CD14-positive monocyte (primary cell): Measurements from ENCODE around the gene MACF1. TPM values are rescaled to one million over a fixed set of nuclear protein-coding genes. Genes with fewer than 3 reads are reported as not detected.

Source experiments
- DNase-seq, 3 donors: peaks; one replicate each; pipeline ENCODE4 v3.0.0-alpha.2; 2011 to 2022
- H2AFZ ChIP-seq: 2 replicates; pipeline ENCODE4 v1.6.0; 2012; ENCODE audit warnings: mild to moderate bottlenecking, low read depth, low read length, inconsistent platforms; ENCODE audit not compliant: insufficient read depth, poor library complexity, severe bottlenecking
- H3K27ac ChIP-seq, 2 donors: 1 replicate in 1 of 2; 2 replicates in 1 of 2; pipeline ENCODE4 v1.5.1; 2012 to 2013; ENCODE audit warnings: low read length in 2 of 2, control low read depth in 1 of 2, inconsistent platforms in 1 of 2, low read depth in 1 of 2, mild to moderate bottlenecking in 1 of 2
- H3K27me3 ChIP-seq, 2 donors: one replicate each; pipeline versions ENCODE4 v1.6.0 to v1.6.1; 2011 to 2013; ENCODE audit warnings: low read length in 2 of 2; ENCODE audit not compliant: control insufficient read depth in 2 of 2, insufficient read depth in 2 of 2
- H3K36me3 ChIP-seq, 2 donors: replicated peaks in 1 of 2; 1 replicate in 1 of 2; 2 replicates in 1 of 2; pipeline versions ENCODE4 v1.5.1 to v1.6.1; 2012 to 2013; ENCODE audit warnings: low read length in 2 of 2, control low read depth in 1 of 2, inconsistent platforms in 1 of 2, mild to moderate bottlenecking in 1 of 2; ENCODE audit not compliant: insufficient read depth in 2 of 2, control insufficient read depth in 1 of 2
- H3K4me1 ChIP-seq, 2 donors: 1 replicate in 1 of 2; 2 replicates in 1 of 2; pipeline versions ENCODE4 v1.5.1 to v1.6.1; 2012 to 2013; ENCODE audit warnings: low read length in 2 of 2, control low read depth in 1 of 2, inconsistent platforms in 1 of 2, mild to moderate bottlenecking in 1 of 2, moderate library complexity in 1 of 2; ENCODE audit not compliant: insufficient read depth in 2 of 2, control insufficient read depth in 1 of 2
- H3K4me2 ChIP-seq: replicated peaks from 2 replicates; pipeline ENCODE3; 2012; ENCODE audit warnings: low read length, moderate library complexity, mild to moderate bottlenecking; ENCODE audit not compliant: poor library complexity, severe bottlenecking; ENCODE audit errors: extremely low read depth
- H3K4me3 ChIP-seq, 3 experiments: fragments of 200-600 bp in 1 of 3; sonication (generic) in 1 of 3; replicated peaks in 1 of 3; 1 replicate in 2 of 3; 2 replicates in 1 of 3; pipeline ENCODE4 v1.5.1; 2011 to 2013; ENCODE audit warnings: low read length in 3 of 3, mild to moderate bottlenecking in 3 of 3, control low read depth in 2 of 3, low read depth in 2 of 3, inconsistent platforms in 1 of 3, moderate library complexity in 1 of 3
- H3K79me2 ChIP-seq: 2 replicates; pipeline ENCODE4 v1.6.0; 2012; ENCODE audit warnings: mild to moderate bottlenecking, control low read depth, inconsistent platforms, low read length, moderate library complexity; ENCODE audit not compliant: insufficient read depth
- H3K9ac ChIP-seq: 2 replicates; pipeline ENCODE4 v1.6.0; 2017; ENCODE audit warnings: low read length, mild to moderate bottlenecking; ENCODE audit not compliant: insufficient read depth, poor library complexity, severe bottlenecking
- H3K9me3 ChIP-seq, 2 donors: replicated peaks in 1 of 2; 1 replicate in 1 of 2; 2 replicates in 1 of 2; pipeline versions ENCODE4 v1.5.1 to v1.6.1; 2012 to 2013; ENCODE audit warnings: low read length in 2 of 2, control low read depth in 1 of 2; ENCODE audit not compliant: control insufficient read depth in 1 of 2, insufficient read depth in 1 of 2
- H4K20me1 ChIP-seq: 2 replicates; pipeline ENCODE4 v1.6.0; 2012; ENCODE audit warnings: mild to moderate bottlenecking, low read length, control low read depth, moderate library complexity; ENCODE audit not compliant: insufficient read depth
- H3K27ac Mint-ChIP-seq, 7 donors: one replicate each; pipeline ENCODE4 v1.8.0; 2020; ENCODE audit warnings: mild to moderate bottlenecking in 7 of 7, mixed read lengths in 7 of 7, moderate library complexity in 6 of 7, inconsistent platforms in 2 of 7
- H3K27me3 Mint-ChIP-seq, 3 donors: one replicate each; pipeline ENCODE4 v1.8.0; 2021 to 2022; ENCODE audit warnings: low read depth in 3 of 3, mild to moderate bottlenecking in 3 of 3, mixed read lengths in 3 of 3, moderate library complexity in 3 of 3, inconsistent platforms in 1 of 3
- H3K36me3 Mint-ChIP-seq, 2 donors: one replicate each; pipeline ENCODE4 v1.8.0; 2020; ENCODE audit warnings: mixed read lengths in 2 of 2, inconsistent platforms in 1 of 2, mild to moderate bottlenecking in 1 of 2
- H3K4me1 Mint-ChIP-seq: one replicate; pipeline ENCODE4 v1.8.0; 2020; ENCODE audit warnings: mild to moderate bottlenecking, mixed read lengths
- H3K4me3 Mint-ChIP-seq, 2 donors: one replicate each; pipeline ENCODE4 v1.8.0; 2020; ENCODE audit warnings: mild to moderate bottlenecking in 2 of 2, mixed read lengths in 2 of 2, moderate library complexity in 1 of 2
- H3K9me3 Mint-ChIP-seq, 7 donors: one replicate each; pipeline ENCODE4 v1.8.0; 2020 to 2022; ENCODE audit warnings: mixed read lengths in 7 of 7, mild to moderate bottlenecking in 6 of 7, moderate library complexity in 6 of 7, inconsistent platforms in 2 of 7
- CTCF ChIP-seq: fragments of 200-600 bp; IDR thresholded peaks from one replicate; pipeline ENCODE4 v1.8.0; 2022; ENCODE audit warnings: antibody characterized with exemption, mild to moderate bottlenecking
- WGBS: methylation state at CpG from one replicate; pipeline ENCODE4 v1.1.5; 2013; ENCODE audit warnings: missing lambda C conversion rate; ENCODE audit not compliant: insufficient coverage; 5-methylcytosine and 5-hydroxymethylcytosine counted together
- intact Hi-C, 2 donors: fragments of 100-400 bp; cut with micrococcal nuclease; formaldehyde crosslinking; loops; one replicate each; pipeline versions ENCODE4 v1.15.0 to v1.15.1; 2023
- polyA plus RNA-seq, 3 donors: library from polyadenylated mRNA; depleted of rRNA in 1 of 3; unstranded in 2 of 3; stranded (reverse) in 1 of 3; fragments of 300-500 nt in 2 of 3; fragments of >200 nt in 1 of 3; fragmentation: Illumina TruSeq in 2 of 3; gene quantifications; 1 replicate in 2 of 3; 2 replicates in 1 of 3; pipeline ENCODE4 v1.2.3, GENCODE V29; 2012 to 2021

MACF1 gene
- polyA plus RNA-seq, 3 donors = 3.4 to 36.8 (median 4.5) TPM

GRCh38 chr1:39425151-39425550, 220.7 kb downstream of the MACF1 start:
- H3K9ac ChIP-seq = no peak overlapping the region
- no peaks in the 10 kb centered on the region for H3K9me3 ChIP-seq
- H3K79me2 ChIP-seq = peaks cover 2% of the 10 kb centered on the region
- no peak overlapping the region for H3K4me2 ChIP-seq
- no peak overlapping the region for H3K4me3 ChIP-seq
- Mint-ChIP-seq H3K9me3 (no peaks in the 10 kb centered on the region), H3K36me3 (peaks cover 68 to 87% of the 10 kb centered on the region in 2 donors), H3K4me1 (no peaks in the 10 kb centered on the region), H3K27me3 (no peaks in the 10 kb centered on the region), H3K27ac (peak overlapping the region in 1 of 7 donors; percentile 46), H3K4me3 (no peak overlapping the region)
- peaks cover 21% of the 10 kb centered on the region for H4K20me1 ChIP-seq
- intact Hi-C loops = no loop called here
- no peak for TF ChIP-seq CTCF
- no peak overlapping the region for H2AFZ ChIP-seq
- no CpG with 5 or more reads among the region's 3 CpGs for WGBS
- no peaks in the 10 kb centered on the region for H3K4me1 ChIP-seq
- DNase-seq = no peak
- peaks cover 76 to 93% of the 10 kb centered on the region in 2 donors for H3K36me3 ChIP-seq
- peak overlapping the region in 1 of 2 donors; percentile 9 for H3K27ac ChIP-seq
- no peaks in the 10 kb centered on the region for H3K27me3 ChIP-seq

- H3K4me3 Mint-ChIP-seq = no peak overlapping the region
- no peak overlapping the region for H3K27ac ChIP-seq
Measured at GRCh38 chr1:39425634-39426033, 221.1 kb downstream of the MACF1 start.

More at GRCh38 chr1:39425634-39426033, 221.1 kb downstream of the MACF1 start:
- Histone ChIP-seq H3K79me2 (no peaks in the 10 kb centered on the region), H4K20me1 (peaks cover 17% of the 10 kb centered on the region), H2AFZ (no peak overlapping the region), H3K4me3 (no peak overlapping the region), H3K9ac (no peak overlapping the region), H3K4me1 (no peaks in the 10 kb centered on the region), H3K27me3 (no peaks in the 10 kb centered on the region), H3K9me3 (no peaks in the 10 kb centered on the region), H3K4me2 (no peak overlapping the region), H3K36me3 (peaks cover 78 to 97% of the 10 kb centered on the region in 2 donors)
- Mint-ChIP-seq H3K27ac (peak overlapping the region in 1 of 7 donors; percentile 18), H3K4me1 (no peaks in the 10 kb centered on the region), H3K27me3 (no peaks in the 10 kb centered on the region), H3K9me3 (no peaks in the 10 kb centered on the region), H3K36me3 (peaks cover 72 to 89% of the 10 kb centered on the region in 2 donors)
- intact Hi-C loops = no loop called here
- no peak for TF ChIP-seq CTCF
- no peak for DNase-seq
